HCT116 (cell line): ENCODE results near the gene CDH2.

Experiments used
- CTCF ChIP-seq, 3 experiments: fragments of 200-600 bp in 1 of 3; sonication (generic) in 1 of 3; IDR thresholded peaks in 2 of 3; conservative IDR thresholded peaks in 1 of 3; 2 replicates each; pipeline ENCODE4 v1.5.1; 2012 to 2017; ENCODE audit warnings: low read depth in 2 of 3, low read length in 2 of 3, antibody characterized with exemption in 1 of 3, borderline replicate concordance in 1 of 3, control low read depth in 1 of 3, mild to moderate bottlenecking in 1 of 3, mixed read lengths in 1 of 3, mixed run types in 1 of 3, moderate library complexity in 1 of 3; ENCODE audit not compliant: insufficient read depth in 1 of 3
- FOSL1 ChIP-seq: IDR thresholded peaks from 2 replicates; pipeline ENCODE4 v1.6.1; 2012; ENCODE audit warnings: low read depth
- RAD21 ChIP-seq: IDR thresholded peaks from 2 replicates; pipeline ENCODE4 v1.6.1; 2012; ENCODE audit warnings: low read depth, mild to moderate bottlenecking

- TF ChIP-seq RAD21 (no peak), CTCF (IDR thresholded peaks at IDR 0.05 in 2 of 3, conservative IDR thresholded peaks at IDR 0.05 in 1 of 3; ENCODE audit: borderline replicate concordance in 1 of 3, insufficient read depth in 1 of 3, low read depth in 2 of 3, low read length in 2 of 3) (no peak), FOSL1 (no peak)
Observed at GRCh38 chr18:27954226-27954625, 222.7 kb downstream of the CDH2 start.
